GM13976 (cell line): ENCODE results near the gene ZNF579.
"Not testable (repeated sequence)": the region's sequence is repeated elsewhere in the genome, so short reads cannot be mapped to it uniquely, and the experiment has no call there.

Experiments
- DNase-seq: peaks from one replicate; pipeline ENCODE4 v3.0.0; 2012; ENCODE audit warnings: low spot score
- in situ Hi-C: fragments of 300-500 bp; cut with MboI; formaldehyde crosslinking; loops from one replicate; pipeline ENCODE4 v1.12.0; 2022; ENCODE audit warnings: low sequenced_read_pairs, mixed read lengths, inconsistent platforms; ENCODE audit not compliant: unreplicated experiment
- TF ChIP-seq, protein P1 (sequence below): IDR thresholded peaks from 2 replicates; pipeline ENCODE4 v1.5.1; 2012; ENCODE audit warnings: borderline replicate concordance, mild to moderate bottlenecking; ENCODE audit not compliant: insufficient read depth; ENCODE audit errors: extremely low read depth, missing control alignments, control extremely low read depth

ZNF579 gene

DNA sequence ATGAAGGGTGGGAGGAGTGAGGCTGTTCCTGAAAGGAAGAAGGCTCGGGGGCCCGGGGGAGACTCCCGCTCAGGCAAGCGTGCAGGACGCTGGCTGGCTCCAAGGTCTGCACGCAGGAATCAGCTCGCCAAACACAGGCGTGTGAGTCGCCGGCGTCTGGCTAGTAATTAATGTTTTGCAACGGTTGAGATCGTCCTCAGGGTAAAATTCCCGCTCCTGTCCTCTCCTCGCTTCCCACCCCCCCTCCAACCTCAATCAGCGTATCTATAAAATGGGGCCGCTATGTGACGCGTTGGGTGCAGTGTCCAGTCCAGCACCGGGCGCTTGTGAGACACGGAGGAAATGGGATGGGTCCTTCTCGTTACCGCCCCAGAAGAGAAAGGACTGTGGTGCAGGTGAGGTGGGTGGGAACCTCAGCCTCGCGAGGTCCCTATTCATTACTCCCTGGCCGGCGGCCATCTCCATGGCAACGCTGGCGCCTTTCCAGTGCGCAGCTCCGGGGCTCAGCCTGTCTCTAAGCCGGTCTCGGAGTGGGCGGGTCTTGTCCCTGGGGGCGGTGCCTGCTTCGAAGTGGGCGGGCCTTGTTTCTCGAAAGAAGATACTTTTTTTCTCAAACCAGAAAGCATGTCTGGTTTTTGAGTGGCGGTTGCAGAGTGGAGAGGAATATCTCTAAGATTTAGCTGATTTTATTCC is 6.5 kb upstream of the ZNF579 start:
- peak; percentile 98 for DNase-seq
- in situ Hi-C loops, result no loop called here
- TF ChIP-seq, protein P1, sequence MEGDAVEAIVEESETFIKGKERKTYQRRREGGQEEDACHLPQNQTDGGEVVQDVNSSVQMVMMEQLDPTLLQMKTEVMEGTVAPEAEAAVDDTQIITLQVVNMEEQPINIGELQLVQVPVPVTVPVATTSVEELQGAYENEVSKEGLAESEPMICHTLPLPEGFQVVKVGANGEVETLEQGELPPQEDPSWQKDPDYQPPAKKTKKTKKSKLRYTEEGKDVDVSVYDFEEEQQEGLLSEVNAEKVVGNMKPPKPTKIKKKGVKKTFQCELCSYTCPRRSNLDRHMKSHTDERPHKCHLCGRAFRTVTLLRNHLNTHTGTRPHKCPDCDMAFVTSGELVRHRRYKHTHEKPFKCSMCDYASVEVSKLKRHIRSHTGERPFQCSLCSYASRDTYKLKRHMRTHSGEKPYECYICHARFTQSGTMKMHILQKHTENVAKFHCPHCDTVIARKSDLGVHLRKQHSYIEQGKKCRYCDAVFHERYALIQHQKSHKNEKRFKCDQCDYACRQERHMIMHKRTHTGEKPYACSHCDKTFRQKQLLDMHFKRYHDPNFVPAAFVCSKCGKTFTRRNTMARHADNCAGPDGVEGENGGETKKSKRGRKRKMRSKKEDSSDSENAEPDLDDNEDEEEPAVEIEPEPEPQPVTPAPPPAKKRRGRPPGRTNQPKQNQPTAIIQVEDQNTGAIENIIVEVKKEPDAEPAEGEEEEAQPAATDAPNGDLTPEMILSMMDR, result no peak

DNA sequence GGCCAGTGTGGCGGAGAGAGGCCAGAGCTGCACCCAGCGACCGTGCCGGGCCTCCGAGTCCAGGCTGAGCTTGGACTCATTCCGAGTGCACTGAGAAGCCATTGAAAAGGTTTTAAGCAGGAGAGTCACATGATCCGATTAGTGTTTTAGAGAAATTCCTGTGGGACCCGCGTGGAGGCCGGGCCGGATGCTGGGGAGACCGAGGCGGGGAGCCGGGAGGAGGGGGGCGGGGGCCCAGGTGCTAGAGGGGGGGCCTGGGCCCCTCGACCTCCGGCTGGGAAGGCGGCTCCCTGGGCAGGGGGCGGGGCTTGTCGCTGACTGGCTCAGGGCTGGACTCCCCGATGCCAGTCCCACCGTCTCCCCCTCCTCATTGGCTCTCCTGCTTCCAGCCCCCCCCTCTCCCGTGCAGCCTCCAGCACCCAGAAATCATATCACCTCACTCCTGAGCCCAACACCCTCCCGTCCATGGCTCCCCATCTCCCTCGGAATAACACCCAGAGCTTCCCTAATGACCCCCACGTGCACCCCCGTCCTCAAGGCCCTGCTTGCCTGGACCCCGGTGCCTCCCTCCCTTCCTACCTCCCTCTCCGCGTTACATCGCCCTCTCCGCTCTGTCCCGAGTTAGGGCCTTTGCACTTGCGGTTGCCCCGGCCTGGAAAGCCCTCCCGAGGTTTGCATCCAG is 5.2 kb upstream of the ZNF579 start:
- TF ChIP-seq, protein P1, result no peak
- DNase-seq, result peak; percentile 65
- in situ Hi-C loops, result no loop called here

DNA sequence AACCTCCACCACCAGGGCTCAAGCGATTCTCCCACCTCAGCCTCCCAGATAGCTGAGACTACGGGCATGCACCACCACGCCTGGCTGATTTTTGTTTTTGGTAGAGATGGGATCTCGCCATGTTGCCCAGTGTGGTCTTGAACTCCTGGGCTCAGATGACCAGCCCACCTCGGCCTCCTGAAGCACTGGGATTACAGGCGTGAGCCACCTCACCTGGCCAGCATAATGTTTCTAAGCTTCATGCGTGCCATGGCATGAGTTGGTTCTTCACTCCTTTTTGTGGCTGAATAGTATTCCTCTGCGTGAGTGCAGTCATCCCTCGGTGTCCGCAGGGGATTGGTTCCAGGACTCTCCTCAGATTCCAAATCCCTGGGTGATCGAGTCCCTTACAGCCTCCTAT is 4.2 kb upstream of the ZNF579 start:
- in situ Hi-C loops, result no loop called here
- no peak for DNase-seq
- TF ChIP-seq, protein P1, result no peak

DNA sequence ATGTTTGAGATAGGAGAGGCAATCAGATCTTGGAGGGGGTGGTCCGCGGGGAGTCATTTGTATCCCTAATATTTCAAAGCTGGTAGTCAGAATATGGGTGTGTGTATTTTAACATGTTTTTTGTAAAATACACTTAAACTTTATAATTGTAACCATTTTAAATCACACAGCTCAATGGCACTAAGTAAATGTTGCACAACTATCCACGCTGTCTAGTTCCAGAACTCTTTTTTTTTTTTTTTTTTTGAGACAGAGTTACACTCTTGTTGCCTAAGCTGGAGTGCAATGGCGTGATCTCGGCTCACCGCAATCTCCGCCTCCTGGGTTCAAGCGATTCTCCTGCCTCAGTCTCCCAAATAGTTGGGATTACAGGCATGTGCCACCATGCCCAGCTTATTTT is 3.2 kb upstream of the ZNF579 start:
- DNase-seq, in situ Hi-C loops: not testable (repeated sequence)

GRCh38 chr19:55582284-55582683 is 1.6 kb upstream of the ZNF579 start:
- not testable (repeated sequence) for DNase-seq

GRCh38 chr19:55581823-55582223 is 1.2 kb upstream of the ZNF579 start:
- in situ Hi-C loops, result no loop called here

More at GRCh38 chr19:55582284-55582683, 1.6 kb upstream of the ZNF579 start:
- in situ Hi-C loops, result not testable (repeated sequence)

DNA sequence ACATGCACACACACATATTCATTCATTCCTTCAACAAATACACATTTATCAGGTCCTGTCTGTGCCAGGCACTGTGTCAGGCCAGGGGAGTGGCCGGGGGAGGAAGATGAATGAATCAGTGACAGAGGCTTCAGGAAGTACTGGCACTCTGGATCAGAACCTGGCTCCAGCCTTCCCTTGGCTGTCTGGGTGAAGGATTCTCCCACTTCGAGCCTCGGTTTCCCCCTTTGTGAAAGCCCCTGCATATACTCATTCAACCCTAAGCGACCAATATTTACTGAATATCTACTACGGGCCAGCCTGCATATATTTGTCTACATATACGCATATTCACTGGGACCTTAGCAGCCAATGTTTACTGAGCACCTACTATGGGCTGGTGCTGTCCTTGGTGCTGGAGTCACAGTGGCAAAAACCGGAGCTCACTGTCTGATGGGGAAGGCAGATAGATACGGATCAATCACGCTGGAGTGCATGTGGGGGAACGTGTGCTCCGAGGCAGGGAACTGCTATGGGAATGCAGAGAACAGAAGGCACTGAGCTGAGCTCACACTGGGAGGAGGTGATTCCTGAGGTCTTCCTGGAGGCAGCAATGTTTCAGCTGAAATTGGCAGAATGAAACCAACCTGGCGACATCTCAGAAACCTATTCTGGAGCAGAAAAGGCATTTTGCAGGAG is 636 bp upstream of the ZNF579 start:
- no peak for DNase-seq
- TF ChIP-seq, protein P1, result no peak
- in situ Hi-C loops, result no loop called here

More at GRCh38 chr19:55581823-55582223, 1.2 kb upstream of the ZNF579 start:
- no peak for DNase-seq
- TF ChIP-seq, protein P1, result no peak
